Activated CD4-positive, alpha-beta T cell treated with anti-CD3 and anti-CD28 coated beads, Interleukin-2, Interleukin-4, amounts not matched to agents 100 ng/mL and 50 ng/mL, durations not matched to agents 16 hours and 8 hours (primary cell): ENCODE data around the gene NFYC.

Experiments
- DNase-seq: peaks from one replicate; pipeline ENCODE4 v3.0.0-alpha.2; 2020; ENCODE audit warnings: low spot score

The NFYC gene

GRCh38 chr1:40739455-40740008 is 48.0 kb downstream of the NFYC start:
- DNase-seq: no peak

- DNase-seq: no peak
Measured at GRCh38 chr1:40740039-40740996, 48.8 kb downstream of the NFYC start.

GRCh38 chr1:40740997-40741736 is 49.7 kb downstream of the NFYC start:
- DNase-seq: no peak

GRCh38 chr1:40742363-40743061 is 51.0 kb downstream of the NFYC start:
- DNase-seq: peak; percentile 34

- DNase-seq: no peak
Measured at GRCh38 chr1:40743452-40743851, 51.9 kb downstream of the NFYC start.

GRCh38 chr1:40743860-40744259 is 52.4 kb downstream of the NFYC start:
- DNase-seq: no peak

- no peak for DNase-seq
Measured at GRCh38 chr1:40745176-40745575, 53.7 kb downstream of the NFYC start.

- DNase-seq: no peak
Measured at GRCh38 chr1:40746344-40747090, 55.0 kb downstream of the NFYC start.

GRCh38 chr1:40748841-40749718 is 57.6 kb downstream of the NFYC start:
- no peak for DNase-seq

GRCh38 chr1:40749817-40750216 is 58.3 kb downstream of the NFYC start:
- no peak for DNase-seq

GRCh38 chr1:40750451-40750908 is 59.0 kb downstream of the NFYC start:
- no peak for DNase-seq

- no peak for DNase-seq
Measured at GRCh38 chr1:40751802-40752201, 60.3 kb downstream of the NFYC start.

- DNase-seq: peak; percentile 57
Measured at GRCh38 chr1:40753142-40753882, 61.8 kb downstream of the NFYC start.

- DNase-seq: no peak
Measured at GRCh38 chr1:40754201-40754600, 62.7 kb downstream of the NFYC start.

GRCh38 chr1:40755067-40755466 is 63.6 kb downstream of the NFYC start:
- DNase-seq: no peak

GRCh38 chr1:40756523-40756922 is 65.0 kb downstream of the NFYC start:
- DNase-seq: no peak

GRCh38 chr1:40757084-40757483 is 65.6 kb downstream of the NFYC start:
- DNase-seq: no peak

GRCh38 chr1:40758004-40758403 is 66.5 kb downstream of the NFYC start:
- DNase-seq: no peak

GRCh38 chr1:40758578-40759343 is 67.3 kb downstream of the NFYC start:
- no peak for DNase-seq
